Endometrial microvascular endothelial cells (primary cell): ENCODE measurements around the gene RAB9A. TPM values are rescaled to one million over a fixed set of nuclear protein-coding genes. Genes with fewer than 3 reads are reported as not detected.
"Not testable (repeated sequence)": the region's sequence is repeated elsewhere in the genome, so short reads cannot be mapped to it uniquely, and the experiment has no call there.

Experiments
- in situ Hi-C: cut with HindIII; loops from 2 replicates; pipeline ENCODE4 v1.10.0; 2017; ENCODE audit warnings: low sequenced_read_pairs, low pct_unique_long_range_greater_than_20kb; ENCODE audit errors: inconsistent ontology term
- total RNA-seq: library from RNA; depleted of rRNA; stranded (reverse); fragments of >200 nt; gene quantifications from one replicate; pipeline ENCODE4 v1.2.3, GENCODE V29; 2015; ENCODE audit errors: inconsistent ontology term

Gene RAB9A
- total RNA-seq, 1 donor from 2014 or later = 27.9 TPM

GRCh38 chrX:13666836-13667235 lies 22.1 kb upstream of the RAB9A start:
- in situ Hi-C loops = no loop called here

GRCh38 chrX:13667919-13668318 lies 21.0 kb upstream of the RAB9A start:
- in situ Hi-C loops = no loop called here

GRCh38 chrX:13669246-13669737 lies 19.6 kb upstream of the RAB9A start:
- in situ Hi-C loops = no loop called here

GRCh38 chrX:13669755-13670154 lies 19.2 kb upstream of the RAB9A start:
- in situ Hi-C loops = not testable (repeated sequence)

- in situ Hi-C loops = no loop called here
Measured at GRCh38 chrX:13670197-13670596, 18.7 kb upstream of the RAB9A start.

GRCh38 chrX:13673016-13673415 lies 15.9 kb upstream of the RAB9A start:
- in situ Hi-C loops = no loop called here

GRCh38 chrX:13676885-13677284 lies 12.0 kb upstream of the RAB9A start:
- in situ Hi-C loops = no loop called here

- in situ Hi-C loops = not testable (repeated sequence)
Measured at GRCh38 chrX:13679700-13680099, 9.2 kb upstream of the RAB9A start.

- in situ Hi-C loops = no loop called here
Measured at GRCh38 chrX:13681595-13681994, 7.3 kb upstream of the RAB9A start.

- in situ Hi-C loops = no loop called here
Measured at GRCh38 chrX:13684361-13684760, 4.6 kb upstream of the RAB9A start.

GRCh38 chrX:13685126-13685763 lies 3.7 kb upstream of the RAB9A start:
- in situ Hi-C loops = no loop called here

GRCh38 chrX:13687203-13687602 lies 1.7 kb upstream of the RAB9A start:
- in situ Hi-C loops = no loop called here

- in situ Hi-C loops = no loop called here
Measured at GRCh38 chrX:13688384-13688957, 457 bp upstream of the RAB9A start.

GRCh38 chrX:13689741-13690211 lies 848 bp downstream of the RAB9A start:
- in situ Hi-C loops = no loop called here

- in situ Hi-C loops = no loop called here
Measured at GRCh38 chrX:13690836-13691235, 1.9 kb downstream of the RAB9A start.

- in situ Hi-C loops = no loop called here
Measured at GRCh38 chrX:13691841-13692371, 3.0 kb downstream of the RAB9A start.

- in situ Hi-C loops = no loop called here
Measured at GRCh38 chrX:13692771-13693231, 3.9 kb downstream of the RAB9A start.

- in situ Hi-C loops = no loop called here
Measured at GRCh38 chrX:13693341-13693961, 4.5 kb downstream of the RAB9A start.

GRCh38 chrX:13694359-13694758 lies 5.4 kb downstream of the RAB9A start:
- in situ Hi-C loops = no loop called here

GRCh38 chrX:13694983-13695382 lies 6.1 kb downstream of the RAB9A start:
- in situ Hi-C loops = no loop called here
